G401.6 (cell line): ENCODE results near the gene CHST11.

ENCODE experiments used
- FAIRE-seq: peaks from 2 replicates; lab custom pipeline; 2012; peaks lifted over from hg19 to GRCh38; lab: Jason Lieb, UNC

The CHST11 gene

DNA sequence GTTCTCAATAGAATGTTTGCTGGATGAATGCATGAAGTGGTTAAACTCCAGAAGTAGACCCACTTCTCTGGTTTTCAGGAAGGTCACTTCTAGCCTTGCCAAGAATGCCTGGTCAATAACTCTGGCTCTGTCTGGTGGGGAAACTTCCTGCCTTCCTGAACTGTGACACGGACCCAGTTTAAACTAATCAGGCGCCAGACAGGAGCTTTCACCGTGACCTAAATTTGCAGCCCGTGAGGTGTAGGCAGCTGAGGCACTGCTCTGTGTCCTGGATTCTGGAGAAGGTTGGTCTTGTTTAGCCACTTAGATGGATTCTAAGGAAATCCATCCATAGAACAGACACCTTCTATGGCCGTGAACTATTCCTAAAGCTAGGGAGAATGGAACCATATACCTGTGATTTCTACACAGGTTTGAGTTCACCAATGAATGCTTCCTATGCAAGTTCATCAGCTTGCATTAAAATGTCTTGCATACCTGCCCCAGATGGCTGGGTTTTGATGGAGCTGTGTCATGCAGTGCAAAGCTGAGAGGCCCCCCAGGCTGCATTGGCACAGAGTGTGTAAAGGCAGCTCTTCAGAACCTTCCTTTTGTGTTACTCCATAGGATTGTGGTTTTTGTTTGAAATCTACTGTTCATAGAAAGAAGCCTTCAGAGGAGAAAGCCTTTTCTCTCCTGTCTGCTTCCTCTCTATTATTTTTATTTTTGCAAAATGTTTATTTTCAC is 4.4 kb downstream of the CHST11 start:
- no peak for FAIRE-seq

DNA sequence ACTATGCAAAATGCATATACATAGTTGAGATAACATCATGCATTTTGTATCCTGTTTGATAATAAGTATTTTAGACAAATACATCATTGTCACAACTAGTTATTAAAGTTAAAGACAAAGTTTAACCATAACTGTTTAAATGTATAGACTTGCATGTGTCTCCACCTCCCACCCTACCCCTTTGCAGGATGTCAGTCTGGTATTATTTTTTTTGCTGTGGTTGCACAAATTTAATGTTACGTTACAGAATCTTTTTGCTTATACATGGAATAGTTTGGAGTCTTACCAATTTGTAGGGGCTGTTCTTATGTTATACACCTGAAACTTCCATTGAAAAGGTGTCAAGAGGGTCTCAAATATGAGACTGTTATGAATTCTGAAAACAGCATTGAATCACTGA is 5.6 kb downstream of the CHST11 start:
- FAIRE-seq = no peak

DNA sequence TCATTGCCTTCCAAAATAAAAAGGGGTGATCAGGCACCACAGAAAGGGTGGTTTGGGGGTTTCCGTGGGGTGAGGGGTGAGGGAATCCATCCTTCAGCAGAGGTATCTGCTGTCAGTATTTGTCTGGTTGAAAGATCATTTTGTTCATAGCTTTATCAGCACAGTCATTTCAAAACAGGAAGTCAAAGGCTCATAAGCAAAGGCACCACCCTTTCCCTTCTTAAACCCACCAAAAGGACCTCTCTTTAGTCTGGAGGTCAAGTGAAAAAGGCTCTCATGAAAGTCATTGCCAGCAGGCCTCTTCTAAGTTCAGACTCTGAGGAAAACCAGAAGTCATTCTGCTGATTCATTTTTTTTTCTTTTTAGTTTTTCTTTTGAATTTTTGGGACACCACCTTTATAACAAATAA is 6.2 kb downstream of the CHST11 start:
- no peak for FAIRE-seq

DNA sequence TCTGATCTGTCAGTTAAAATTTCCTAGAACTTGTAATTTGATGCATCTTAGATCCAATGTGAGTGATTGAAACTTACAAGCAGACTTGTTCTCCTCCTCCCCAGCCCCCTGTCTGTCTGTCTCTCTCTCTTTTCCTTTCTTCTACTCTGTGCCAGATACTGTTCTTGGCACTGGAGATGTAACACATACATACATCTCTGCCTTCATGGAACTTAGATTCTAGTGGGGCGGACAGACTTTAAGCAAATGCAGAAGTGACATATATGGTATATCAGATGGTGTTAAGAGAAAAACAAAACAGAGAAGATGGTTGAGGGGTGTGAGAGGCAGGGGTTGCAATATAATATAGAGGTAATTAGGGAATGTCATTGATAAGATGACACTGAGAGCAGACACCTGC is 6.6 kb downstream of the CHST11 start:
- FAIRE-seq = no peak

DNA sequence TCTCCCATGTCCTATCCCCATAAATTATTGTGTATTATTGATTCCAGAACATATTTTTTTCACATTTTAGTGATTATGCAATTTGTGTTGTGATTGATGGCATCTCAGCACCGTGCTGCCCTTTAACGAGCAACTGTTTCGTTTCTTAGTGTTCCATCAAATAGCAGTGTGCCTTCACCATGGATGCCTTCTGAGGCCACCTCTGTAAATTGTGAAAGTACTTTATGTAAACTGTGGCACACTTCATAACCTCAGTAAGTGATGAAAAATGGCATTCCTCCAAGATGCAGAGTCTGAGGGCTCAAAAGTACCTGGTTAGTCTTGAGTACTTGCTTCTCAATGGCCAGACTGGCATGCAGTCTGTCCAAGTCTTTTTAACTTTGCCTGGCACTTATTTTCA is 8.2 kb downstream of the CHST11 start:
- FAIRE-seq = no peak

DNA sequence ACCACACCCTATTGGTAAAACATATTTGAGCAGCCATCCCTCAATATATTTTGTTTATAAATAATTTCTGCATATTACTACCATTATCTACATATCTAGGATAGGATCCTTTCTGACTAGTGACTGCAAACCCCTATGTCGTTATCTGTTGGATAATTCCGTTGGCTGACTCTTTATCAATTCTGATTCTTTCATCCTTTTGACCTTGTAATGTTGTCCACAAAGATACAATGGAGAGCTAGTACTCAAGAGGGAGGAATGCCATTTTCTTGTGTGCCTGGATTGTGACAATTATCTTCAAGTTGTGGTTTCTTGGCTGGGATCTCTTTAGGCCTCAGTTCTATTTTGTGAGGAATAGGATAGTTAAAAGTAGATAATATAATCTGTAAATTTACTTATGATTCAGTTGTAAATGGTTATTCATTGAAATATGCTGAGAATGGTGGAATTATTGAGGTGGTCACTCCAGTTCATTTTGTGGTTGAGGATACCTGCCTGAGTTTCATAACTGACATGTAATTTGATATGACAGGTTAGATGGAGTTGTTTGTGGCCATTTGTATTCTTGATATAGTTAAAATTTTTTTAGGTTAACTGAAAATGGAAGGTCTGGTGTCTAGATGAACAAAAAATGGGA is 10.1 kb downstream of the CHST11 start:
- no peak for FAIRE-seq

DNA sequence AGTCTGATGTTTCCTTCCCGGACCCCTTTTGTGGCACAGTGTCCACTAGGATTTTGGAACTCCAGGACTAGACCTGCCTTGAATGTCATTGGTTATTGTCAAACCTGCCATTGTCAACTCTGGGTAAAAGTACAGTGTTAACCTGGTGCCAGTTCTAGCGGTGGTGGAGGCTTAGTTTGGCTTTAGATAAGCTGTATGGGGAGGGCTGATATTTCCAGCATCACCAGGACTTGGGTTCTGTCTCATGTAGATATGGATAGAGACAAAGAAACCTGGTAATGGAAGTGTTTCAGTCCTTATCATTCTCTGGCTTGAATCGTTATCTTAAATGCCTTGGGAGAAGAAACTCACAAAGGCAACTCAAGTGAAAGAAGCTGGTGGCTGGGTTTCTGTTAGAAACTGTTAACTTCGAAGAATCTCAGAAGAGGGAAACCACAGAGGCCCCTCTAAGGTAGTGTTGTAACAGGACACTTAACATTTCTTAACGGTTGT is 10.6 kb downstream of the CHST11 start:
- no peak for FAIRE-seq

DNA sequence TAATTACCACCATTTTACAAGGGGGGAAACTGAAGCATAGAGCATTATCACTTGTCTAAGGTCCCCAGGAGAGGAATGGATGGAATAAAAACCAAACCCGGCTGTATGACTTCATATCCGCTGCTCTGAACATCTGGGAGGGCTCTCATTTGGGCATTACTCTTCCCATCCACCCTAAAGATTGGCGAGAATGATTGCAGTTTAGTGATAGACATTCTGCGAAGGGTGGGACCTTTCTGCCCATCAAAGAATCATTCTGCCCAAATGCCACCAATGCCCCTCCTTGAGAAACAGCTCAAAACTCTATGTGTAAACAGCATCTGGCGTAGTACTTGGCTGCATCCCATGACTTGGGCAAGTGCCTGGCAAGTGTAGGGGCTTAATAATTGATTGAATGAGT is 11.6 kb downstream of the CHST11 start:
- no peak for FAIRE-seq

DNA sequence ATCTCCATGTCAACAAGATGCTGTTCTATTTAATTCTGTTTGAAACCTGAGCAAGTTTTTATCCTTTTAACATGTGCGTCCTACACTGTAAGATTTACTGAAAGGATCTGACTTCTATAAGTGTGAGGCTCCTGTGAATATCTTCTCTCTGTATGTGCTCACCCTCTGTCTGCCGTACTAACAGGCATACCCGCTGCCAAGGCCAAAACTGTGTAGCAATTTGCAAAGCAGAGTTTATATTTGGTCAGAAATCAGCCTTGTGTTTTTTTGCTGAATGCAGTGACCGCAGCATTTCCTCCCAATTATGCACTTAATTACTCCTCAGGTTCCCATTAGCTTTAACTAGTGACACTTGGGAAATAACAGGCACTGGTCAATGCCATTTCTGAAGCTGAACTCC is 12.3 kb downstream of the CHST11 start:
- no peak for FAIRE-seq

DNA sequence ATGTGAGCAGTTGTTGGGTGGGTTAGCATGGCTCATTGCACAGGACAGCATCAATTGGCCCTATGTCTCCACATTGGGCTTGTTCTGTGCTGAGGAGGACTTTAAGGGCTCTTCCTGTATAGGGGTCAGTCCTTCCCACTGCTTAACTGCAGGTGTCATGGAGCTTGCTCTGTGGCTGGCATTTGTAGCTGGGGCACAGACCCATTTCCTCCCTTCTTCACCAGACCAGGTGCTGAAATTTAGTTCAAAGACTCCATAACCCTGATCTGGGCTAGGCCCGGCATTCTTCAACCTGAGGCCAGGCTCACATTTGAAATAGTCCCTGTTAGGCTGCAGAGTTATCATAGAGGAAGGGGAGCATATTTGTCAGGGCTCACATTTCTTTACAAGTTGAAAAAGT is 12.8 kb downstream of the CHST11 start:
- FAIRE-seq = no peak

DNA sequence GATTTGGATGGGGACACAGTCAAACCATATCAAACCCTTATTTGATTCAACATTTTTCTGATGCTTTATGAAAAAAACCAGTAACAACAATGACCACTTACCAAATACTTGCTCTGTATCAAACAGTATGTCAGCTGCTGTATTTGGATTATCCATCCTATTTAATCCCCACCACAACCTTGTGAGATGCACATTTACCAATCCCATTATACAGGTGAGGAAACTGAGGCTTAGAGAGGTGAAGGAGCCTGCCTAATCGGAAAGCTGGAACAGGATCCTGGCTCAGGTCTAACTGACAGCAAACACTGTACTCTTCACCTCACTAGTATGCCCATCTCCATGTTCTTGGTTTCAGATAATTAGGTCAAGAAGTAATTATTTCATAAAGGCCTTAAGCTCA is 13.8 kb downstream of the CHST11 start:
- no peak for FAIRE-seq

DNA sequence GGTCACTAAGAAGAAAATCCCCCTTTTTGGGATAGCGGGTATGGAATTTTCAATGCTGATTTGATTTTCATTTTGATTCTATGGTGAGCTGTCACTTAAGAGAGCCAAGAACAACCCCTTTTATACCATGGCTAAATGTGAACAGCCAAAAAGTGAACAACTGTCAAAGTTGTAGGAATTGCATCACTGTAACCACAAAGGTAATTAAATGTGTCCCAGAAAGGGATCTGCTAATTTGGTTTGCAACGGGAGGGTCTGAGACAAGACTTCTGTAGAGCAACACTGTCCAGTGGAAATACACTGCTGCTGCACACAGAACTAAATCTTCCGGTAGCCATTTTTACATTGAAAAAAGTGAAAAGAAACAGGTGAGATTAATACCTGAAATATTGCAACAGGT is 14.6 kb downstream of the CHST11 start:
- FAIRE-seq = no peak

DNA sequence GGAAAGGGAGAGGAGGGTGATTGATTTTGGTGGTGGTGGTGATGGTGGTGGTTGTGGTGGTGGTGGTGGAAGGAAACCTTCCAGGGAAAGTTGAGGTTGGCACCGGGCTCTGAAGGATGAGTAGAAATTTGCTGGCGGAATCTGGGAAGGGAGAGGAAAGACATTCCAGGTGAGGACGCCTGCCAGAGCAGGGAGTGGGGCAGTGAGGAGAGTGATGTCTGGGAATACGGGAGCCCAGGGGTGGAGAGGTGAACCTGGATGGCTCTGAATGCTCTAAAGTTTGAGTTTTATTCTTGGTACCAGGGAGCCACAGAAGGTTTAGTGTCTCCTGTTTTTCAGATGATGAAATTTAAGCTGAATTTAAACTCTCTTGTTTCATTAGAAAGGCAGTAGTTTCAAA is 16.0 kb downstream of the CHST11 start:
- FAIRE-seq = no peak

DNA sequence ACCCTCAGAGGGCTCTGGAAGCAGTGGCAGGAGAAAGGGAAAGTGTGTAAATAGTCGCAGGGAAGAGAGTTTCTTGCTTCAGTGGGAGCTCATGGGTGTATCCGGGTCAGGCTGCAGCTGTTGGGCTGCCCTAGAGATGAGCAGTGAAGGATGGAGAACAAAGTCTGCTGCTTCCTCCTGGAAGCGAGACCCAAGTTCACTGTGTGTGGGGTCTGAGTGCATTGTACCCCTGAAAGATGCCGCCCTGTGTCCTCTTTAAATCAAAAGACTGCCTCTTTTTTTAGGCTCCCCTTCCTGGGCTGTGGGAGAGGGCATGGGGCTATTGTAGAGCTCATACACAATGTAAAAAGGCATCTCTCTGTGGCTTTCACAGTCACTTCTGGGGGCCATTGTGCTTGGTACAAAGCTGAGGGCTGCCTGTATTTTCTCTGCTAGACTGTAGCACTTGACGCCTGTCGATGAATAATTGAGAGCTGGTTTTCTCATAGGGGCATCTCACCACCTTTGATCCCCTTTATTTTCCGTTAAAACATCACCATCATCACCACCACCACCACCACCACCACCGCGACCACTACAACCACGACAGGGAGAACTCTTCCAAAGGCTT is 16.7 kb downstream of the CHST11 start:
- no peak for FAIRE-seq

DNA sequence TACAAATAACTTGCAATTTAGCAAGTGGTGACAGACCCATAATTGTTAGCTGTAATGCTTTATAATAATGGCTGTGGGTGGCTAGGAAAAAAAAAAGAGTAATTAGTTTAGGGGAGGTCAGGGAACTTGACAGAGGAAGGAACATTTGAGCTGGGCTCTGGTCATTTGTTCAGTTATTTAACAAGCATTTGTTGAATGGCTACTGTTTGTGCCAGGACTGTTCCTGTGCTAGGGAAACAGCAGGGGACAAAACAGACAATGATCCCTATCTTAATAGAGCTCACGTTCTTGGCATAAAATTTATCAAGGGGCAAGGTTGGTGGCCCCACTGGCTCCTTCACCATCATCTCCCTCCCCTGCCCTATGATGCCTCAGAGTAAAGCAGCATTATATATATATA is 18.5 kb downstream of the CHST11 start:
- FAIRE-seq = no peak

DNA sequence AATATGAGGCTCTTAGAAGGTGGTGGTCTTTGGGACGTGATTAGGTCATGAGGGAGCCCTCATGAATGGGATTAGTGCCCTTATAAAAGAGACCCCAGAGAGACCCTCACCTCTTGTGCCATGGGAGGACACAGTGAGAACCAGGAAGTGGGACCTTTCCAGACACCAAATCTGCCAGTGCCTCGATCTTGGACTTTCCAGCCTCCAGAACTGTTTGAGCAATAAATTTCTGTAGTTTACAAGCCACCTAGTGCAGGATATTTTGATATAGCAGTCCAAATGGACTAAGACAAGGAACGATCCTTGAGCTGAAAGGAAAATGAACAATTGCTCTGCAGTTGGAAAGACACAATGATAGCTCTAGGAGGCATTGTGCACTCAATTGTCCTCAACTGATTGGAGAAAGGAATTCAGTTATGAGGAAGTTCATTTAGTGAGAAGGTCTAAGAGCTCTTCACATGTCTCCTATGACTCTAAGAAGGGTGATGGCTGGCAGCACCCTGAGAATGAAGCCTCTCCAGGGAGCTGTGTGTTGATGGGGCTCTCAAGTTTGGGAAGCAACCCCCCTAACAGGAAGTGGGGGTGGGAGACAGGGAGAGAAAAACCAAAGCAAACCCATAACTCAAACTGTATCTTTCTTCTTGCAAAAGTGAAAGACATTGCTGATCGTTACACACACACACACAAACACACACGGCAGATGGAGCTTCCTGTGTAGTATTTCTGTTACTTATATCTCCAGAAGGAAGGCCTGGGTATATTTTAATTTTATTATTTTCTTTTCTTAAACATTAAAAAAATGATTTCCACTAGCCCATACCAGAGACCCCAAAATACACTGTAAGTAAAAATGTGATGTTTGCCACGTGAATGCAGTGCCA is 21.0 kb downstream of the CHST11 start:
- FAIRE-seq = no peak

DNA sequence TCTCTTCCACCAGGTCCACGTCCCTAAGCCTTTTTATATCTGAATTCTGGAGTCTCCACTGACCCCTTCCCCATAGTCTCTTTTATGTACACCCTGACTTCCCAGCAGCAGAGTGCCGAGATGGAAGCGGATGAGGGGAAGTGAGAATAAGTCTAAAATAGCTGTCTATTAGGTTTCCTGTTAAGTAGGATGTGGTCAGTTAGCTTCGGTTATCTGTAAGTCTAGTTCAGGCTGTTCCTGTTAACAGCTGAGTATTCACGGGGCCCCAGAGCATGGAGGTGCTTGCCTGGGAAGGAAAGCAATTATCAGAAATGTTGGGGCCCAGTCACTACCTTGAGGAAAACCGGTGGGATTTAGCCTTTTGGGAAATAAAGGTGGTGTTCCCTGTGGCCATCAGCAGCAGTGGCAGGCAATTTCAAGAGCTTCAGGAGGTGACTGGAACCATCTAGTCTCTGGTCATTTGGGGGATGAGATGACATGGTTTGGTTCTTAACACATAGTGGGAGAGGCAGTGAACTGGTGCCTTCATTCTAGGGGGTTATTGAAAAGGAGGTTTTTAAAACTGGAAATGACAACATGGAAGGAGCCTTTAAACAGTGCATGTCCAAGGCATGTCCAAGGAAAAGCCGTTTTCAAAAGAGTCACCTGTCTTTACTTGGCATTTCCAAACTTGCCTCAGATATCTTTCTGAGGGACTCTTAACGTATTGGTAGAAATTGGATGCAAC is 21.8 kb downstream of the CHST11 start:
- no peak for FAIRE-seq

DNA sequence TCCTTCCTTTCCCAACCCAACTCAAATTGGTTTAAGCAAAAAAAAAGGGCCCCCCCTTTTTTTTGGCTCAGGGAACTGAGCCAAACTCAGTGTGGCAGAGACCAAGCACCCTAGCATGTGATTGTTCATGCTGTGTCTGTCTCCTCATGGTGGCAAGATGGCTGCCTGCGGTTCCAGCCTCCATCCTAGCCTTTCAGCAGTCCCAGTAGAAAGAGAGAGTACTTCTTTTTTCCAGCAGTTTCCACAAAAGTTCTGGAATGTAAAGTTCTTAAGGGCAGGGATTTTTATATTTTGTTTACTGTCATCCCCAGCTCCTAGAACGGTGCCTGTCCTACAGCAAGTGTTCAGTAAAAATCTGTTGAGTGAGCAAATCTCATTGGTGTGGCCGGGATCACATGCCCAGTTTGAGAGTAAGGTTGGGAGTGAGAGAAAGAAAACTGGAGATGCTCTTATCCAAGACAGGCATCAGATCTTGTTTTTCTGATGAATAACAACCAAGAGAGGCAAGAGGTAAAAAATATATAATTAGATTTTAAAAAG is 22.4 kb downstream of the CHST11 start:
- no peak for FAIRE-seq

DNA sequence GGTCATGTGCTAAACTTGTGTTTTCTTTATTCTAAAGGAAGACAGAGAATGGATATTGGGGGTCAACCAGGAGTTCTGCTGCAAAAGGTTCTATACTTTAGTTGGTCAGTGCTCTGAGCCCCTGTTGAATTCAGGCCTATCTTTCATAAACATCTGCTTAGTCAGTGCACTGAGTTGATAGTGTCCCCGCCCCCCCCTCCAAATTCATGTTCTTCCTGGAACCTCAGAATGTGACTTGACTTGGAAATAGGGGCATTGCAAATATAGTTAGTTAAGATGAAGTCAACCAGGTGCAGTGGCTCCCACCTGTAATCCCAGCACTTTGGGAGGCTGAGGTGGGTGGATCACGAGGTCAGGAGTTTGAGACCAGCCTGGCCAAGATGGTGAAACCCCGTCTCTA is 23.3 kb downstream of the CHST11 start:
- no peak for FAIRE-seq

DNA sequence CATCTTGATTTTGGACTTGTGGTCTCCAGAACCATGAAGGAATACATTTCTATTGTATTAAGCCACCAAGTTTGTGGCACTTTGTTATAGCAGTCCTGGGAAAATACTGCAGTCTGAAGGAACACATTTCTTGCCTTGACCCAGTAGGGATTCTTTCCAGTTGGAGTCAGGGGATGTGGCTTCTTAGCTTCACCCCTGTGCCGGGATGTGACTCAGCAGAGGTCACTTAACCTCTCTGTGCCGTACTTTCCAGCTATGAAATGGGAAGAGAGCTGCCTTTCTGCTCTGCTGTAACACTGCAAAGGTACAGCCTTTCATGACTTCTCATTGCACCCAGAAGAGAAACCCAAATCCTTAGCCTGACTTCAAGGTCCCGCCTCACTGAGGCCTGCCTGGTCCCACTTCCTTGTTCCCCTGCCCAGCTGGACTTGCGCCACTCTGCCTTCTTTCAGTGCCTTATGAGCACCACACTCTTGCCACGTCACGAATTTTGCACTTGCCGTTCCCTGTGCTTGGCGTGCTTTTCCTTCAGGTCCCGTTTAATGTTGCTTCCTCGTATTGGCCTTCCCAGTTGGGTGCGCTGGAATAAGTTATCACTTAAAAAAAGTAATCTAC is 24.2 kb downstream of the CHST11 start:
- no peak for FAIRE-seq

DNA sequence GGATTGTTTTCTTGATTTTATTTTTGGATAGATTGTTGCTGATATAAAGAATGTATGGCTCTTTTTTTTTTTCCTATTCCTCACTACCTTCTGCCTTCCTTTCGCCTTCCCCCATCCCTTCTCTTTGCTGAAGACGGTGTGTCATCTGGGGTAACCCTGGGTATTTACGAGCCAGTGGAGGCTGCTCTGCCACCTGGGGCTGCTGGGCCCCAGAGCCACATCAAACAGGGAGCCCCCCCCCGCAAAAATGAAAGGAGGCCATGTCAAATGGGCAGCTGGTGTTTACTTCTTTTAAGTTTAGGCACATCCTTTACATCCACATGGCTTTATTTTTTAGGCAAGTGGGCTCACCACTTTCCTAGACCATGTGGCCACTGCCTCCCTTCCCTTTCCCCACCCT is 25.4 kb downstream of the CHST11 start:
- no peak for FAIRE-seq
